ENCODE measurements around the gene UHRF1. TPM values are rescaled to one million over a fixed set of nuclear protein-coding genes. Genes with fewer than 3 reads are reported as not detected.

Gene UHRF1
- total RNA-seq (2016; rRNA removed; fragmentation: Illumina TruSeq; extraction: Trizol) (77.7 and 78.4 TPM in 2 replicates), polyA plus RNA-seq (2011; rRNA removed) (6.6 and 6.8 TPM in 2 replicates), polyA minus RNA-seq (2011; rRNA and poly(A)+ RNA removed; ENCODE audit: low replicate concordance) (16.7 and 45.7 TPM in 2 replicates), Bru-seq, nascent RNA (percentile 53 among the genes with signal in this experiment), BruChase-seq, experiment 1, labeled RNA remaining after a 6-hour chase (percentile 71 among the genes with signal in this experiment), BruChase-seq, experiment 2, labeled RNA remaining after a 2-hour chase (percentile 67 among the genes with signal in this experiment)
- 3.9 and 6.2 TPM in 2 replicates for total RNA-seq (2016; cell fraction: cytosol; rRNA removed; fragmentation: Illumina TruSeq; extraction: Trizol; ENCODE audit: low read depth)
- 67.8 and 81.6 TPM in 2 replicates for total RNA-seq (2016; cell fraction: insoluble cytoplasmic fraction; rRNA removed; fragmentation: Illumina TruSeq; extraction: Trizol)
- 20.0 and 21.7 TPM in 2 replicates for total RNA-seq (2016; cell fraction: membrane; rRNA removed; fragmentation: Illumina TruSeq; extraction: Trizol)
- total RNA-seq (2016; cell fraction: nucleus; rRNA removed; fragmentation: Illumina TruSeq; extraction: Trizol), result 44.9 and 50.5 TPM in 2 replicates
- 3.1 and 4.8 TPM in 2 replicates for polyA plus RNA-seq (2011; cell fraction: cytosol; rRNA removed)
- 10.7 and 15.0 TPM in 2 replicates for polyA plus RNA-seq (2011; cell fraction: nucleus; rRNA removed)
- 6.1 and 15.1 TPM in 2 replicates for polyA plus RNA-seq (2012)
- 2.1 and 2.4 TPM in 2 replicates for polyA plus RNA-seq (2016; cell fraction: cytosol; fragmentation: Illumina TruSeq; extraction: Trizol; ENCODE audit: low read depth)
- 65.4 and 73.6 TPM in 2 replicates for polyA plus RNA-seq (2016; cell fraction: insoluble cytoplasmic fraction; fragmentation: Illumina TruSeq; extraction: Trizol; ENCODE audit: low read depth)
- 7.7 and 8.4 TPM in 2 replicates for polyA plus RNA-seq (2016; cell fraction: membrane; fragmentation: Illumina TruSeq; extraction: Trizol; ENCODE audit: low read depth)
- polyA plus RNA-seq (2016; cell fraction: nucleus; fragmentation: Illumina TruSeq; extraction: Trizol; ENCODE audit: insufficient read depth, low read depth), result 78.8 and 80.1 TPM in 2 replicates
- 4.4 and 8.6 TPM in 2 replicates for polyA minus RNA-seq (2011; cell fraction: cytosol; rRNA and poly(A)+ RNA removed)
- 4.1 and 5.9 TPM in 2 replicates for polyA minus RNA-seq (2011; cell fraction: nucleus; rRNA and poly(A)+ RNA removed)
- long read RNA-seq, experiment 1, transcript UHRF1-205 (17 exons, 3,965 nt), result major isoform, 24 of 50 reads
- long read RNA-seq, experiment 1, partial matches to known transcripts, result 23 of 50 reads
- long read RNA-seq, experiment 1, other reads (novel, unspliced or antisense), result 2 of 50 reads
- long read RNA-seq, experiment 2, partial matches to known transcripts, result 4 of 12 reads
- long read RNA-seq, experiment 2, other reads (novel, unspliced or antisense), result 8 of 12 reads

GRCh38 chr19:4909156-4909896 lies at the start of gene UHRF1:
Gene UHRF1 (plus strand): TSS chr19:4909501. CDS start chr19:4910886, 1,385 bp downstream.
- peaks cover 0 to 16% of the 10 kb centered on the region in 2 experiments; a peak in 3 of 5 replicates for H3K36me3 ChIP-seq (replicated peaks in 1 of 2; ENCODE audit: control insufficient read depth in 1 of 2, insufficient read depth in 2 of 2, low read length in 2 of 2)
- no peak for FAIRE-seq
- H3K79me2 ChIP-seq (ENCODE audit: insufficient read depth, low read length), result peaks cover 40% of the 10 kb centered on the region
- no TSS peak for BruUV-seq (replicated peaks)
- H3K4me1 ChIP-seq (ENCODE audit: insufficient read depth, low read length), result peaks cover 78% of the 10 kb centered on the region
- peak; percentile 58 for DNase-seq (ENCODE audit: low spot score)
- in situ Hi-C loops (cut with HindIII; ENCODE audit: extremely low pct_ligation_motif_present, low pct_unique_long_range_greater_than_20kb), result no loop called here
- H3K4me2 ChIP-seq (ENCODE audit: low read depth, low read length), result peak within 1 kb of the TSS; percentile 85
- intact Hi-C loops (cut with micrococcal nuclease; ENCODE audit: unreplicated experiment), result no loop called here
- no peaks in the 10 kb centered on the region for H3K27me3 ChIP-seq (ENCODE audit: control insufficient read depth in 1 of 2, insufficient read depth in 2 of 2, low read length in 2 of 2)
- ATAC-seq, result peak; percentile 51
- POLR2A ChIA-PET, result no interaction called here
- CTCF ChIA-PET (ENCODE audit: low intra/inter-chr PET ratio, low total read pairs), result no interaction called here
- H3K9me3 ChIP-seq (ENCODE audit: low read length), result no peaks in the 10 kb centered on the region
- peak within 1 kb of the TSS; percentile 70 to 79 (median 79) for H3K4me3 ChIP-seq (replicated peaks in 1 of 3; ENCODE audit: insufficient read depth in 1 of 3, low read depth in 2 of 3, low read length in 3 of 3)
- H3K9ac ChIP-seq (ENCODE audit: insufficient read depth, low read depth, low read length), result peak within 1 kb of the TSS; percentile 68
- no peak within 1 kb of the TSS for H2AFZ ChIP-seq (ENCODE audit: low read length)
- H4K20me1 ChIP-seq (ENCODE audit: insufficient read depth, low read length), result 0 out of 2 replicates have a peak, but pooled peaks cover 2% of the 10 kb centered on the region
- 0% methylated on average over 5 of the region's 89 CpGs for WGBS (ENCODE audit: low lambda C conversion rate)
- H3K27ac ChIP-seq (ENCODE audit: extremely low read length, insufficient read depth, low read length), result peak within 1 kb of the TSS; percentile 88
- TF ChIP-seq ARNT (IDR thresholded peaks at IDR 0.05), result no peak
- no peak for TF ChIP-seq MED1 (CRISPR knock-in tag; IDR thresholded peaks at IDR 0.05)
- peak; percentile 34; the same call in 1 of the 2 replicates for TF ChIP-seq RAD21 (CRISPR knock-in tag; IDR thresholded peaks at IDR 0.05)
- no peak for TF ChIP-seq WIZ (CRISPR knock-in tag; IDR thresholded peaks at IDR 0.05)
- TF ChIP-seq ZNF414 (CRISPR knock-in tag; IDR thresholded peaks at IDR 0.05), result no peak
- no peak for TF ChIP-seq TEAD2 (CRISPR knock-in tag; IDR thresholded peaks at IDR 0.05)
- TF ChIP-seq ZNF772 (CRISPR knock-in tag; IDR thresholded peaks at IDR 0.05), result no peak; the same call in 1 of the 2 replicates
- TF ChIP-seq ZNF263 (CRISPR knock-in tag; IDR thresholded peaks at IDR 0.05), result peak; percentile 40; the same call in 1 of the 2 replicates
- TF ChIP-seq MNT (IDR thresholded peaks at IDR 0.05), result no peak
- no peak for TF ChIP-seq ZNF546 (CRISPR knock-in tag; conservative IDR thresholded peaks at IDR 0.05)
- no peak for TF ChIP-seq HMGXB3 (CRISPR knock-in tag; IDR thresholded peaks at IDR 0.05; ENCODE audit: borderline replicate concordance)
